GM20000 (cell line): Measurements from ENCODE around the gene ARID5A.
"Not testable (repeated sequence)": the region's sequence is repeated elsewhere in the genome, so short reads cannot be mapped to it uniquely, and the experiment has no call there.

Experiments
- DNase-seq: peaks from one replicate; pipeline ENCODE4 v3.0.0; 2012; ENCODE audit warnings: low spot score
- CTCF ChIP-seq: IDR thresholded peaks from 2 replicates; pipeline ENCODE4 v1.5.1; 2012; ENCODE audit warnings: mild to moderate bottlenecking, control low read depth; ENCODE audit errors: extremely low read depth, missing control alignments

Gene ARID5A

GRCh38 chr2:96556441-96557330 lies 20.1 kb downstream of the ARID5A start:
- no peak for TF ChIP-seq CTCF
- DNase-seq: no peak

- DNase-seq: not testable (repeated sequence)
Measured at GRCh38 chr2:96557421-96557820, 20.9 kb downstream of the ARID5A start.

- DNase-seq: no peak
- no peak for TF ChIP-seq CTCF
Measured at GRCh38 chr2:96558061-96558460, 21.5 kb downstream of the ARID5A start.

- TF ChIP-seq CTCF: no peak
Measured at GRCh38 chr2:96558485-96558884, 21.9 kb downstream of the ARID5A start.

GRCh38 chr2:96564026-96564425 lies 27.5 kb downstream of the ARID5A start:
- no peak for TF ChIP-seq CTCF
- DNase-seq: no peak

More at GRCh38 chr2:96558485-96558884, 21.9 kb downstream of the ARID5A start:
- no peak for DNase-seq

- TF ChIP-seq CTCF: no peak
- DNase-seq: no peak
Measured at GRCh38 chr2:96564563-96564962, 28.0 kb downstream of the ARID5A start.

- no peak for DNase-seq
- TF ChIP-seq CTCF: no peak
Measured at GRCh38 chr2:96565111-96565510, 28.6 kb downstream of the ARID5A start.

- no peak for TF ChIP-seq CTCF
- no peak for DNase-seq
Measured at GRCh38 chr2:96568094-96568493, 31.5 kb downstream of the ARID5A start.
